Mucosa of stomach (tissue), 1 donor: Measurements from ENCODE around the gene RFX4.
"Not testable (repeated sequence)": the region's sequence is repeated elsewhere in the genome, so short reads cannot be mapped to it uniquely, and the experiment has no call there.

ENCODE experiments used
- H3K27me3 ChIP-seq: one replicate; pipeline ENCODE4 v1.7.0; 2013; ENCODE audit warnings: mild to moderate bottlenecking, low read length; ENCODE audit not compliant: control insufficient read depth, insufficient read depth
- H3K36me3 ChIP-seq: one replicate; pipeline ENCODE4 v1.7.0; 2013; ENCODE audit warnings: low read length; ENCODE audit not compliant: control insufficient read depth, insufficient read depth
- H3K4me1 ChIP-seq: one replicate; pipeline ENCODE4 v1.7.0; 2013; ENCODE audit warnings: mild to moderate bottlenecking, low read length; ENCODE audit not compliant: control insufficient read depth, insufficient read depth
- H3K4me3 ChIP-seq: one replicate; pipeline ENCODE4 v1.7.0; 2013; ENCODE audit warnings: low read length
- H3K9ac ChIP-seq: one replicate; pipeline ENCODE4 v1.7.0; 2013; ENCODE audit warnings: mild to moderate bottlenecking, low read length, moderate library complexity
- H3K9me3 ChIP-seq: one replicate; pipeline ENCODE4 v1.7.0; 2013; ENCODE audit warnings: mild to moderate bottlenecking, low read length, moderate library complexity; ENCODE audit not compliant: control insufficient read depth
- donor health status: Pancreatic carcinoma.

Gene RFX4

DNA sequence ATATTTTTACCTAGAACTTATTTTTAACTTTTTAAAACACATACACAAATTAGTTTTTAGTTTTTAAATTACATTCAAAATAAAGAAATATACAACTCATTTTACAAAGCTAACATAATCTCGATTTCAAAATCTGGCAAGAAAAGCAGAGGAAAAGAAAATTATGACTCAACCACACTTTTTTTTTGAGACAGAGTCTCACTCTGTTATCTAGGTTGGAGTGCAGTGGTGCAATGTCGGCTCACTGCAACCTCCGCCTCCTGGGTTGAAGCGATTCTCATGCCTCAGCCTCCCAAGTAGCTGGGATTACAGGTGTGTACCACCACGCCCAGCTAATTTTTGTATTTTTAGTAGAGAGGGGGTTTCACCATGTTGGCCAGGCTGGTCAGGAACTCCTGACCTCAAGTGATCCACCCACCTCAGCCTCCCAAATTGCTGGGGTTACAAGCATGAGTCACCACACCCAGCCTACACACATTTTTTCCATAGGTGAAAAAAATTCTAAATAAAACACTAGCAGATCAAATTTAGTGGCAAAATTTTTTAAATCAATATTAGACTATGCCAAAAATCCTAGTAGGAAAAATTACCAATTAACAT, 143.9 kb downstream of the RFX4 start:
- H3K4me3 ChIP-seq, H3K9ac ChIP-seq, H3K9me3 ChIP-seq, H3K4me1 ChIP-seq, H3K36me3 ChIP-seq, H3K27me3 ChIP-seq: not testable (repeated sequence)

DNA sequence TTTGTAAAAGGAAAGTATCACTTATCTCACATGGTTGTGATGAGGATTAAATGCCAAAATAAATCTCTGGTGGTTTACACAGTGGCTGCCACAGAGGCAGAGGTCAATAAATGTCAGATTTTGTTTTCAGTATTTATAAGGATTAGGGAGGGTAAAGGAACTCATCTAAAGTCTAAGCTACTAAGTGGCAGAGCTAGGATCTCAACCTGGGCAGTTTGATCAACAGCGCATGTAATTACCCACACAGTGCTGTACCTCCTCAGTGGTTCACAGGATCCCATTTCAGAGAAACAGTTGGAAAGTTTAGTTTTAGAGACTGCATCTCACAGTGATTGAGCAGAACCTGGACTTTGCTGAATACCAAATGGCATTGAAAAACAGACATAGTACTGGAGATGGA, 146.8 kb downstream of the RFX4 start:
- Histone ChIP-seq H3K9ac (no peak overlapping the region), H3K36me3 (no peaks in the 10 kb centered on the region), H3K9me3 (no peaks in the 10 kb centered on the region), H3K4me3 (no peak overlapping the region), H3K4me1 (no peaks in the 10 kb centered on the region), H3K27me3 (no peaks in the 10 kb centered on the region)

DNA sequence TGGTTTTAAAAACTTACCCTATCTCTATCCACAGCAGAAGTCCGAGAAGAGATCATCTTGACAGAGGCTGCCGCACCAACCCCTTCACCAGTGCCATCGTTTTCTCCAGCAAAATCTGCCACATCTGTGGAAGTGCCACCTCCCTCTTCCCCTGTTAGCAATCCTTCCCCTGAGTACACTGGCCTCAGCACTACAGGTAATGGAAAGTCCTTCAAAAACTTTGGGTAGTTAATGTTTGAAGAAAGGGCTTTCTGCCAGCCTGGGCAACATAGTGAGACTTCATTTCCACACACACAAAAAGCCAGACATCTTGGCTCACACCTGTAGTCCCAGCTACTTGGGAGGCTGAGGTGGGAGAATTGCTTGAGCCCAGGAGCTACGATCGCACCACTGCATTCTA, 150.1 kb downstream of the RFX4 start:
- H3K4me3 ChIP-seq = no peak overlapping the region
- H3K9ac ChIP-seq = no peak overlapping the region
- H3K27me3 ChIP-seq = no peaks in the 10 kb centered on the region
- no peaks in the 10 kb centered on the region for H3K9me3 ChIP-seq
- H3K4me1 ChIP-seq = no peaks in the 10 kb centered on the region
- H3K36me3 ChIP-seq = no peaks in the 10 kb centered on the region

DNA sequence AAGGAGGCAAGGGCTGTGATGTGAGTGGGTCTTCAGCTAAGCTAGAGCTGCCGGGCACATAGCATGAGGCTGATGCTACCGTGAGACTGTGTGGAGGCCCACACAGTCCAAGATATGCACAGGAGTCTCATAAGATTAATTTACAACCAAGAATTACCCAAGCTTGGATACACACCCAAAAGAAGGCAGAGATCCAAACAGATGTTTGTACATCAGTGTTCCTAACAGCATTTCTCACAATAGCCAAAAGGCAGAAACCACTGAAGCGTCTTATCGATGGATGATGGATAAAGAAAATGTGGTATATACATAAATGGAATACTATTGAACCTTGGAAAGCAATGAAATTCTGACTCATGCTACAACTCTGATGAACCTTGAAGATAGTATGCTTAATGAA, 150.9 kb downstream of the RFX4 start:
- H3K9ac ChIP-seq = no peak overlapping the region
- no peaks in the 10 kb centered on the region for H3K4me1 ChIP-seq
- H3K9me3 ChIP-seq = no peaks in the 10 kb centered on the region
- H3K4me3 ChIP-seq = no peak overlapping the region
- no peaks in the 10 kb centered on the region for H3K36me3 ChIP-seq
- H3K27me3 ChIP-seq = no peaks in the 10 kb centered on the region

DNA sequence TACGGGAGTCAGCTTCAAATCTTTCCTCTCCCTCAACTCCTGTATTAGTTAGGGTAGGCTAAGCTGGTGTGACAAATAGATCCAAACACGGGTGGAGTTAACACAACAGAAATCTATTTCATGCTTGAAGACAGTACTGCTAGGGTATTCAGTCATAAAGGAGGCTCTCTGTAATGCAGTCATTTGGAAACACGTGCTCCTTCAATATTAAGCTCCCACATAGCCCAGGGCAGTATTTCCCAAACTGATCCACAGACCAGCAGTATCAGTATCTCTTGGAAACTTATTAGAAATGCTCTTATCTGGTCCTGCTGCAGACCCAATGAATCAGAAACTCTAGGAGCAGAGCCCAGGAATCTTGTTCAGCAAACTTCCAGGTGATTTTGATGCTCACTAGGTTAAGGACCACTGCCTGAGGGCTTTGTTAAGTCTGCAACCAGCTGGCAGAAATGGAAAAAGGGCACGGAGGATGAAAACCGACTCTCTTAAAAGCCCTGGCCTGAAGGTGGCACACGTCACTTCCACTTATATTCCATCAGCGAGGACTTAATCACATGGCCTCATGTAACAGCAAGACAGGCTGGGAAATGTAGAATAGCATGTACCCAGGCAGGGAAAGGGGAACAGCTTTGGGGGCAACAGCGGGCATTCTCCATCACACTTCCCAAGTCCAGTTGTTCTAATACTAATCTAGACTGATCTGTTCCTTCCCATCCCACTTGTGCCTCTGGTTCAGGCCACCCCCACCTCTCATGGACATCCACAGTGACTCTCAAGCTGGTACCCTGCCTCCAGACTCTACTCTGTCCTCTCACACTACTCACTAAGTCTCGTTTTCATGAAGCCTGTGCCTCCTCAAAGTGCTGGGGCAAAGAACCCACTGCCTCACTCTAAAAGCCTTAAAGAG, 153.5 kb downstream of the RFX4 start:
- H3K9ac ChIP-seq = no peak overlapping the region
- no peaks in the 10 kb centered on the region for H3K4me1 ChIP-seq
- H3K9me3 ChIP-seq = no peaks in the 10 kb centered on the region
- no peak overlapping the region for H3K4me3 ChIP-seq
- no peaks in the 10 kb centered on the region for H3K36me3 ChIP-seq
- no peaks in the 10 kb centered on the region for H3K27me3 ChIP-seq

DNA sequence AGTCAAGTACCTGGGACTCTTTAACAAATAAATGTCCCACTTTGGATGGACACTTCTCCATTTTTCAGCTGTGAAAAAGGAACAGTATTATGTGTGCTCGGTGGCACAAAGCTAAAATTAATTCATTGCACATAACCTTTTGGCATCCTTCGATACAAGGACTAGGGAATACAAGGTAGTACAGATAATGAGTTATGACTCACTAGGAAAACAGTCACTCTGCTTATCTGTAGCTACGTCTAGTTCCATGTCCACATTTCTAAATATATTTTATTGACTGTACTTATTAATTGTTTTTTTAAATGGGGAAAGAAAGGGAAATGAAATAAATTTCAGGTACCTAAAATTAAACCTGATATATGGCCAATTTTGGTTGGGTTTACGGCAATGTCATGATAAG, 156.5 kb downstream of the RFX4 start:
- no peaks in the 10 kb centered on the region for H3K4me1 ChIP-seq
- no peak overlapping the region for H3K4me3 ChIP-seq
- no peaks in the 10 kb centered on the region for H3K9me3 ChIP-seq
- no peaks in the 10 kb centered on the region for H3K27me3 ChIP-seq
- no peaks in the 10 kb centered on the region for H3K36me3 ChIP-seq
- no peak overlapping the region for H3K9ac ChIP-seq

DNA sequence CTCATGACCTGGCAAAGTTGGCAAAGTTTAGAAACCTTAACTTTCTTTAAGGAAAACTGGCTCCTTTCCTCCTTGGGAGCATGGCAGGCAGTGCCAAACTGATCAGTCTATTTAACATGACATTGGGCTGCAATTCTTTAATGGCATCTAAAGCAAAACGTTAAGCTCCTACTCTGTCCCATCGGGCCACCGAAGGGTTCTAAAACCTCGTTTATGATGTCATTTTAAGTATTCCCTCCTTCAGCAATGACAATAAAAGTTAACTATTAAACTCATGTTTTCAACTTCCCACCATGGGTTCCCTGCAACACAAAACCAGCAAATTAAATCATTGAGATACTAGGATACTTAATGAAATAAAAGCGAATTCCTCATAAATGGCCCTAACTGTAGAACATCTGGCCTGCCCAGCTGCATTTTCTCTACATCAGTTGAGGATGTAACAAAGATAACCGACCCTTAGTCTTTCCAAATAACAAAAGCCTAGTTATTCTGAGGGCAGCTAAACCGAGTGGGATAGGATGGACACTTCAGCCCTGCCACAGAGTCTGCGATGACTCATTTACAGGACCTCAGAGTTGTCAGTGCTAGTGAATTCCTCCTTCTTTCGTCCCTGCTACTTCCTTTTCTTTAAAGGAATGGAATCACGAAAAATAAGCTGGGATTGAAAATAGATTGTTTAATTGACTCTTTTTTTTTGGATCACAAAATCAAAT, 157.2 kb downstream of the RFX4 start:
- Histone ChIP-seq H3K4me1 (no peaks in the 10 kb centered on the region), H3K9ac (no peak overlapping the region), H3K27me3 (no peaks in the 10 kb centered on the region), H3K36me3 (no peaks in the 10 kb centered on the region), H3K9me3 (no peaks in the 10 kb centered on the region), H3K4me3 (no peak overlapping the region)

DNA sequence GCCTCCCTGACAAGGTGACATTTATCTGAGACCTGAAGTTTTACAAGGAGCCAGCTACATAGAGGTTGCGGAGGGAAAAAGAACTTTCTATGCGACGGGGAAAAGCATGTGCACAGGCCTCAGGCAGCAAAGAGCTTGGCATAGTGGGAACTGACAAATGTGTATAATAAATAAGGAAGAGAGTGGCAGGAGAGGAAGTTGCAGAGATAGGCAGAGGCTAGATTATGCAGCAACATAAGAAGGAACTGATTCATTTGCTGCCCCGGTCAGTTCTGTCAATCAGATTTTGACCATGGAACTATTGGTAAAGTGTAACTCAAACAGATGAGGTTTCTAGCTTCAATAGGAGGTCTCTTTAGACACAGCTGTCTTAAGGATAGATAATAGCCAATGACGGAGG, 158.0 kb downstream of the RFX4 start:
- no peak overlapping the region for H3K4me3 ChIP-seq

DNA sequence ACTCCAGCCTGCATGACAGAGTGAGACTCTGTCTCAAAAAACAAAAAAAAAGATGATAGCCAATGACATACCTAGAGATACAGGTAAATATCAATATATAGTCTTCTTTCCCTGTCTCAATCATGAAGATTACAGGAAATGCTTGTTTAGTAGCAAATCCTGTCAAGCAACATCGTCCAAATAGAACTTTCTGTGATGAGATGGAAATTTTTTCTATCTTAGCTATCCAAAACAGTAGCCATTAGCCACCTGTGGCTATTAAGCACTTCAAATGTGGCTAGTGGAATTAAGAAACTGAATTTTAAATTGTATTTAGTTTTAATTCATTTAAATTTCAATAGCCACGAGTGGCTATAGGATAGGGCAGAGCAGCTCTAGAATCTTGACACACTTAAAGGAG, 158.4 kb downstream of the RFX4 start:
- Histone ChIP-seq H3K4me3 (no peak overlapping the region), H3K36me3 (no peaks in the 10 kb centered on the region), H3K4me1 (no peaks in the 10 kb centered on the region), H3K9ac (no peak overlapping the region), H3K9me3 (no peaks in the 10 kb centered on the region), H3K27me3 (no peaks in the 10 kb centered on the region)

More for the DNA sequence above, 158.0 kb downstream of the RFX4 start:
- Histone ChIP-seq H3K9ac (no peak overlapping the region), H3K4me1 (no peaks in the 10 kb centered on the region), H3K36me3 (no peaks in the 10 kb centered on the region), H3K9me3 (no peaks in the 10 kb centered on the region), H3K27me3 (no peaks in the 10 kb centered on the region)

DNA sequence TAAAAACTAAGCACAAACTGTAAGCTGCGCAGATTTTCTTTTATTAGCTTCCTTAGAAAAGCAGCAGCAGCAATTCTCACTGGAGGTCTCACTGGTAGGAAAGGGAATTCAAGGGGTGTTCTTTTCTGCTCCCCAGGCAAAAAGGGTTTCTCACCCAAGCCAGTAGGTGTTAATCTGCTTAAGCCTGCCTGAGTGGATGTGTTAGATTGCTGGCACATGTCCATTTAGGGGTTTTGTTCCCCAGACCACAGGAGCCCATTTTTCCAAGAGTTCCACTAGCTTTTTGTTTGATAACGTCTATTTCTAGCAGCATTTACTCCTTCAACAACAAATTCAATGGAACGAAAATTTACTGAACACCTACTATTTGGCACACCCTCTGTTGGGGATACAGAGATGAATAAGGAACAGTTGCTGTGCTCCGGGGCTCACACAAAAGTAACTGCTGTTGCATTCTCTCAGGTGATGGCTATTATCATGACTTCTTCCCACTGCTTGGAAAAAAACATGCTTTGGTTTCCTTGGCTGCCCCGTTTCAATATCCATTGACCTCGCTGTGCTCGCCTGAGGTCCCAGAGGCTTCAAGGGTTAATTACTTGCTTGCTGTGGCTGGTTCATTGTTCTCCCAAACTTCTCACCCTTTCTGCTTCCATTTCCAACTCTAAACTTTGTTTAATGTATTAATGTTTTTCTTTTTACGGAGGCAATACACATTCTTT, 160.6 kb downstream of the RFX4 start:
- Histone ChIP-seq H3K27me3 (no peaks in the 10 kb centered on the region), H3K4me1 (no peaks in the 10 kb centered on the region), H3K9me3 (no peaks in the 10 kb centered on the region)

DNA sequence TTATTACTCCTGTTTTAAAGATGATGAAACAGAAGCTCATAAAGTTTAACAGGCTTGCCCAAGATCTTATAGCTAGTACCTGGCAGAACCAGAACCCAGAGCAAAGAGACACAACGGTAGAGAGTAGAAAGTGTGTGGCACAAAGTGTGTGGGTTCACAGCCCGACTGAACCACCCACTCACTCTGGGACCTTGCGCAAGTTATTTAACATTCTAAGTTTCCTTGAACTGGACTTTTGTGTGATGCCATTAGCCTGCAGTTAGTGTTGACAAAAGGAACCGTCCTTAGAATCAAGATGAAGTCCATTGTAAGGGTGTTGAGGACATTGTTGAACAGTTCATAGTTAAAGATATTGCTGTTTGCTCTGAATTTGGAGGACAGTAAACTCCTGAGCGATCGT, 161.8 kb downstream of the RFX4 start:
- no peak overlapping the region for H3K9ac ChIP-seq
- no peaks in the 10 kb centered on the region for H3K27me3 ChIP-seq
- no peak overlapping the region for H3K4me3 ChIP-seq
- no peaks in the 10 kb centered on the region for H3K9me3 ChIP-seq
- H3K36me3 ChIP-seq = no peaks in the 10 kb centered on the region
- H3K4me1 ChIP-seq = no peaks in the 10 kb centered on the region

More for the DNA sequence above, 160.6 kb downstream of the RFX4 start:
- H3K9ac ChIP-seq = no peak overlapping the region
- H3K4me3 ChIP-seq = no peak overlapping the region
- H3K36me3 ChIP-seq = no peaks in the 10 kb centered on the region
